Measurements from ENCODE around the gene CLSTN3. TPM values are rescaled to one million over a fixed set of nuclear protein-coding genes. Genes with fewer than 3 reads are reported as not detected.

CLSTN3 gene
- total RNA-seq, 3 donors from 2014 or later (not counting 1 experiment from before 2014, with no cell fraction given), result 59.7 to 95.5 (median 61.0) TPM

GRCh38 chr12:7141351-7142005 lies 11.3 kb downstream of the CLSTN3 start:
- intact Hi-C loops (cut with micrococcal nuclease), result loop anchor here (1.0 kb wide), 1 partner anchor 47 kb away; no protein-coding TSS in a partner anchor
- ATAC-seq, result no peak
- WGBS (ENCODE audit: insufficient coverage), result 98% methylated on average over 7 of the region's 7 CpGs
- H3K36me3 ChIP-seq (ENCODE audit: control insufficient read depth, insufficient read depth, low read length), result peaks cover 87% of the 10 kb centered on the region
- no peaks in the 10 kb centered on the region for H3K9me3 ChIP-seq (ENCODE audit: control insufficient read depth, insufficient read depth, low read length)
- Mint-ChIP-seq H3K27ac (no peak overlapping the region), H3K4me1 (peaks cover 6 to 12% of the 10 kb centered on the region in 2 donors), H3K36me3 (peaks cover 7% of the 10 kb centered on the region), H3K27me3 (ENCODE audit: low read depth in 2 of 2) (no peaks in the 10 kb centered on the region), H3K9me3 (no peaks in the 10 kb centered on the region), H3K4me3 (no peak overlapping the region)
- no peaks in the 10 kb centered on the region for H3K27me3 ChIP-seq (ENCODE audit: control insufficient read depth, insufficient read depth, low read length)
- TF ChIP-seq CTCF (IDR thresholded peaks at IDR 0.05), result no peak
- H3K27ac ChIP-seq (ENCODE audit: low read length), result no peak overlapping the region
- no peak overlapping the region for H3K4me3 ChIP-seq (ENCODE audit: low read length)
- no peak for DNase-seq
- H3K4me1 ChIP-seq (ENCODE audit: control insufficient read depth, insufficient read depth, low read length), result no peaks in the 10 kb centered on the region

- H3K4me1 ChIP-seq (ENCODE audit: control insufficient read depth, insufficient read depth, low read length), result no peaks in the 10 kb centered on the region
- intact Hi-C loops (cut with micrococcal nuclease), result loop anchor here (1.0 kb wide), 1 partner anchor 46 kb away; no protein-coding TSS in a partner anchor
- Mint-ChIP-seq H3K4me3 (no peak overlapping the region), H3K36me3 (peaks cover 7% of the 10 kb centered on the region), H3K9me3 (no peaks in the 10 kb centered on the region), H3K4me1 (peaks cover 6 to 12% of the 10 kb centered on the region in 2 donors), H3K27me3 (ENCODE audit: low read depth in 2 of 2) (no peaks in the 10 kb centered on the region), H3K27ac (no peak overlapping the region)
- no peak overlapping the region for H3K27ac ChIP-seq (ENCODE audit: low read length)
- no peak overlapping the region for H3K4me3 ChIP-seq (ENCODE audit: low read length)
- no peaks in the 10 kb centered on the region for H3K27me3 ChIP-seq (ENCODE audit: control insufficient read depth, insufficient read depth, low read length)
- 94% methylated on average over 4 of the region's 5 CpGs for WGBS (ENCODE audit: insufficient coverage)
- peaks cover 86% of the 10 kb centered on the region for H3K36me3 ChIP-seq (ENCODE audit: control insufficient read depth, insufficient read depth, low read length)
- DNase-seq (peak; percentile 36 to 71), ATAC-seq (peak; percentile 73 to 77 (median 75))
- H3K9me3 ChIP-seq (ENCODE audit: control insufficient read depth, insufficient read depth, low read length), result no peaks in the 10 kb centered on the region
- peak; percentile 57 for TF ChIP-seq CTCF (IDR thresholded peaks at IDR 0.05)
Measured at GRCh38 chr12:7142056-7142644, 12.0 kb downstream of the CLSTN3 start.

- Mint-ChIP-seq H3K27ac (no peak overlapping the region), H3K4me1 (peaks cover 5 to 12% of the 10 kb centered on the region in 2 donors), H3K36me3 (peaks cover 7% of the 10 kb centered on the region), H3K9me3 (no peaks in the 10 kb centered on the region), H3K4me3 (no peak overlapping the region), H3K27me3 (ENCODE audit: low read depth in 2 of 2) (no peaks in the 10 kb centered on the region)
- TF ChIP-seq CTCF (IDR thresholded peaks at IDR 0.05), result no peak
- Histone ChIP-seq H3K36me3 (ENCODE audit: control insufficient read depth, insufficient read depth, low read length) (peaks cover 82% of the 10 kb centered on the region), H3K4me3 (ENCODE audit: low read length) (no peak overlapping the region), H3K4me1 (ENCODE audit: control insufficient read depth, insufficient read depth, low read length) (no peaks in the 10 kb centered on the region), H3K27ac (ENCODE audit: low read length) (no peak overlapping the region), H3K27me3 (ENCODE audit: control insufficient read depth, insufficient read depth, low read length) (no peaks in the 10 kb centered on the region), H3K9me3 (ENCODE audit: control insufficient read depth, insufficient read depth, low read length) (no peaks in the 10 kb centered on the region)
- DNase-seq (no peak), ATAC-seq (no peak)
- intact Hi-C loops (cut with micrococcal nuclease), result loop anchor here (1.0 kb wide), 1 partner anchor 45 kb away; no protein-coding TSS in a partner anchor
- 99% methylated on average over 18 of the region's 18 CpGs for WGBS (ENCODE audit: insufficient coverage)
Measured at GRCh38 chr12:7142809-7143465, 12.8 kb downstream of the CLSTN3 start.
